K562 (cell line): Measurements from ENCODE around the gene UBE2E1. TPM values are rescaled to one million over a fixed set of nuclear protein-coding genes. Genes with fewer than 3 reads are reported as not detected.

ENCODE experiments used
- CBFA2T2 ChIP-seq: fragments of 450-650 bp; conservative IDR thresholded peaks from 2 replicates; pipeline ENCODE4 v1.6.1; 2017; ENCODE audit warnings: mild to moderate bottlenecking
- CREB1 ChIP-seq, 2 experiments: sonication (generic) in 1 of 2; formaldehyde crosslinking in 1 of 2; IDR thresholded peaks; 2 replicates each; pipeline versions ENCODE4 v1.6.1 to v1.8.0; 2012 to 2022; ENCODE audit warnings: inconsistent platforms in 1 of 2, mild to moderate bottlenecking in 1 of 2, missing genetic modification reagents in 1 of 2, moderate library complexity in 1 of 2
- CTCFL ChIP-seq: IDR thresholded peaks from 2 replicates; pipeline ENCODE4 v1.6.1; 2011; ENCODE audit warnings: borderline replicate concordance, low read depth, mild to moderate bottlenecking, moderate library complexity, low read length; ENCODE audit not compliant: insufficient read depth, poor library complexity, severe bottlenecking
- DNMT1 ChIP-seq: fragments of 450-650 bp; IDR thresholded peaks from 2 replicates; pipeline ENCODE4 v1.6.1; 2016; ENCODE audit warnings: antibody characterized with exemption, mild to moderate bottlenecking
- GTF3C2 ChIP-seq: IDR thresholded peaks from 3 replicates; pipeline ENCODE4 v1.6.1; 2011; ENCODE audit warnings: borderline replicate concordance, mild to moderate bottlenecking, moderate library complexity; ENCODE audit not compliant: insufficient read length; ENCODE audit errors: extremely low read depth
- MEIS2 ChIP-seq: fragments of 450-650 bp; IDR thresholded peaks from 2 replicates; pipeline ENCODE4 v1.6.1; 2014; ENCODE audit warnings: mild to moderate bottlenecking; ENCODE audit not compliant: partially characterized antibody
- MLLT1 ChIP-seq, 2 experiments: fragments of 450-650 bp; IDR thresholded peaks; 2 replicates each; pipeline ENCODE4 v1.6.1; 2016
- POLR2AphosphoS5 ChIP-seq: IDR thresholded peaks from 2 replicates; pipeline ENCODE4 v1.6.1; 2011; ENCODE audit warnings: mild to moderate bottlenecking, low read depth, low read length, moderate library complexity; ENCODE audit not compliant: control insufficient read depth, insufficient read depth
- POU5F1 ChIP-seq: fragments of 150-350 bp; IDR thresholded peaks from 2 replicates; pipeline ENCODE4 v1.6.1; 2014; ENCODE audit warnings: borderline replicate concordance, low read length, low read depth, mild to moderate bottlenecking; ENCODE audit not compliant: partially characterized antibody
- PPARD ChIP-seq: fragments of 250-450 bp; sonication (Bioruptor Pico); IDR thresholded peaks from 2 replicates; pipeline ENCODE4 v1.8.0; 2022; ENCODE audit warnings: inconsistent platforms, mild to moderate bottlenecking, moderate library complexity
- PREB ChIP-seq: sonication (generic); formaldehyde crosslinking; IDR thresholded peaks from 2 replicates; pipeline ENCODE4 v1.8.1; 2023; ENCODE audit warnings: mild to moderate bottlenecking, missing genetic modification reagents
- SETDB1 ChIP-seq: IDR thresholded peaks from one replicate; pipeline ENCODE4 v1.6.1; 2012; ENCODE audit warnings: low read length, control low read depth, inconsistent platforms
- TBL1XR1 ChIP-seq, 2 experiments: IDR thresholded peaks; 2 replicates each; pipeline ENCODE4 v1.6.1; 2012; ENCODE audit warnings: improper control_type of control experiment in 2 of 2, low read length in 2 of 2, mild to moderate bottlenecking in 1 of 2
- TRIM24 ChIP-seq, 2 experiments: fragments of 450-650 bp; IDR thresholded peaks; 2 replicates each; pipeline ENCODE4 v1.6.1; 2016
- VEZF1 ChIP-seq: fragments of 200-800 bp; sonication (Bioruptor generic); IDR thresholded peaks from 2 replicates; pipeline ENCODE4 v1.6.1; 2017; ENCODE audit warnings: missing genetic modification characterization, missing compliant biosample characterization
- ZBTB26 ChIP-seq: fragments of 450-650 bp; formaldehyde crosslinking; IDR thresholded peaks from 2 replicates; pipeline ENCODE4 v1.4.0; 2022; ENCODE audit warnings: missing genetic modification characterization
- ZNF584 ChIP-seq: fragments of 200-800 bp; sonication (Bioruptor generic); IDR thresholded peaks from 2 replicates; pipeline ENCODE4 v1.6.1; 2016; ENCODE audit warnings: low read depth, mild to moderate bottlenecking, missing genetic modification characterization, missing compliant biosample characterization
- polyA plus RNA-seq, 8 experiments: library from polyadenylated mRNA; depleted of rRNA in 4 of 8; stranded (reverse) in 5 of 8; unstranded in 3 of 8; fragments of >200 nt; fragmentation: Nextera tagmentation in 2 of 8; fragmentation: Illumina TruSeq in 1 of 8; extraction: Ambion mirVana in 2 of 8; extraction: Trizol in 1 of 8; gene quantifications; 2 replicates each; pipeline versions ENCODE4 v1.2.1 to v1.2.3, GENCODE V29; 2011 to 2014; ENCODE audit warnings: inconsistent platforms in 1 of 8, missing spikeins in 1 of 8
- total RNA-seq, 7 experiments: library from RNA; depleted of rRNA in 6 of 7; stranded (reverse); fragments of >200 nt in 6 of 7; fragmentation: Illumina TruSeq in 2 of 7; extraction: Trizol in 2 of 7; gene quantifications; 2 replicates each; pipeline versions ENCODE4 v1.2.1 to v1.2.3, GENCODE V29; 2011 to 2021; ENCODE audit warnings: low replicate concordance in 1 of 7

UBE2E1 gene
- total and polyA plus RNA-seq, 9 of the 15 experiments (the other 6 are each of a cell fraction or from before 2014, with no cell fraction given): 54.4 to 294 (median 165) TPM

- TF ChIP-seq POU5F1 (no peak), ZBTB26 (CRISPR knock-in tag) (no peak), PREB (no peak), ZNF584 (no peak), GTF3C2 (no peak), CBFA2T2 (peak; percentile 93), MLLT1 (IDR thresholded peaks at IDR 0.05) (peak in 1 of 2 experiments; percentile 45; a peak in 1 of 4 replicates), SETDB1 (no peak), POLR2AphosphoS5 (peak; percentile 92), VEZF1 (CRISPR knock-in tag) (no peak), CREB1 (IDR thresholded peaks at IDR 0.05) (peak; percentile 61; the same call in 1 of the 2 replicates), CREB1 (CRISPR knock-in tag; IDR thresholded peaks at IDR 0.05) (no peak), MEIS2 (peak; percentile 50), TBL1XR1 (IDR thresholded peaks at IDR 0.05; ENCODE audit: low read length in 2 of 2) (0 out of 4 replicates have a peak, but pooled peaks of 1 of the 2 experiments have one; percentile 11), CTCFL (no peak), TRIM24 (IDR thresholded peaks at IDR 0.05) (peak; percentile 55 to 81; a peak in 3 of 4 replicates), DNMT1 (no peak), PPARD (CRISPR knock-in tag) (no peak)
Observed at GRCh38 chr3:23808525-23808924, 2.8 kb downstream of the UBE2E1 start (continued).
